K562 (cell line): Measurements from ENCODE around the gene MPDZ. TPM values are rescaled to one million over a fixed set of nuclear protein-coding genes. Genes with fewer than 3 reads are reported as not detected.

ENCODE experiments used
- ATAC-seq: fragments of 200-7000 bp; cut with Tn5 transposase; 3 replicates; pipeline ENCODE4 v1.9.1; 2020; ENCODE audit warnings: moderate library complexity
- BruUV-seq: library from RNA; stranded (reverse); fragments of 400-500 nt; replicated peaks from 2 replicates; lab custom pipeline; 2021; lab: Mats Ljungman, UMichigan
- CTCF ChIA-PET: fragments of 300-600 bp; formaldehyde crosslinking; extraction: SDS; loops from one replicate; lab custom pipeline; 2021; ENCODE audit warnings: low intra/inter-chr PET ratio; lab: Yijun Ruan, JAX
- POLR2A ChIA-PET: fragments of 300-600, 350-650 bp; sonication (Branson Sonifier 250); formaldehyde crosslinking; extraction: SDS; loops from one replicate; lab custom pipeline; 2021; ENCODE audit warnings: antibody characterized with exemption, inconsistent platforms; lab: Yijun Ruan, JAX
- DNase-seq, 4 experiments: peaks; one replicate each; pipeline versions ENCODE4 v3.0.0 to v3.0.0-alpha.2; 2011 to 2018; ENCODE audit warnings: low spot score in 3 of 4, mixed read lengths in 3 of 4; ENCODE audit errors: extremely low read depth in 1 of 4
- FAIRE-seq: peaks from 2 replicates; lab custom pipeline; 2011; peaks lifted over from hg19 to GRCh38; lab: Jason Lieb, UNC
- H2AFZ ChIP-seq: 2 replicates; pipeline ENCODE4 v1.6.0; 2011; ENCODE audit warnings: low read depth, low read length, control low read depth, inconsistent platforms
- H3K27ac ChIP-seq: fragments of 200-600 bp; 3 replicates; pipeline ENCODE4 v1.8.0; 2011; ENCODE audit warnings: low read depth, mild to moderate bottlenecking, control low read depth, inconsistent platforms, low read length, moderate library complexity, mixed read lengths; ENCODE audit errors: extremely low read depth
- H3K27me3 ChIP-seq, 2 experiments: fragments of 300-600 bp in 1 of 2; 2 replicates in 1 of 2; 3 replicates in 1 of 2; pipeline versions ENCODE4 v1.6.0 to v1.8.0; 2011; ENCODE audit warnings: inconsistent platforms in 2 of 2, low read length in 2 of 2, mild to moderate bottlenecking in 1 of 2, mixed read lengths in 1 of 2, moderate library complexity in 1 of 2; ENCODE audit not compliant: control insufficient read depth in 2 of 2, insufficient read depth in 2 of 2
- H3K36me3 ChIP-seq: fragments of 300-600 bp; 3 replicates; pipeline ENCODE4 v1.8.0; 2011; ENCODE audit warnings: mild to moderate bottlenecking, low read length, inconsistent platforms; ENCODE audit not compliant: control insufficient read depth, insufficient read depth
- H3K4me1 ChIP-seq, 2 experiments: fragments of 200-600 bp in 1 of 2; replicated peaks in 1 of 2; 2 replicates in 1 of 2; 3 replicates in 1 of 2; pipeline versions ENCODE4 v1.5.1 to v1.8.0; 2011; ENCODE audit warnings: inconsistent platforms in 2 of 2, low read length in 2 of 2, mild to moderate bottlenecking in 1 of 2, mixed read lengths in 1 of 2, moderate library complexity in 1 of 2; ENCODE audit not compliant: control insufficient read depth in 2 of 2, insufficient read depth in 2 of 2
- H3K4me2 ChIP-seq: 2 replicates; pipeline ENCODE4 v1.6.1; 2011; ENCODE audit warnings: low read length, control low read depth, inconsistent platforms, mixed read lengths; ENCODE audit not compliant: insufficient read depth
- H3K4me3 ChIP-seq: fragments of 200-600 bp; sonication (generic), shearing (Covaris generic); 2 replicates; pipeline ENCODE4 v1.5.1; 2016; ENCODE audit warnings: control low read depth, inconsistent platforms
- H3K79me2 ChIP-seq: fragments of 200-600 bp; 3 replicates; pipeline ENCODE4 v1.8.0; 2011; ENCODE audit warnings: low read length, inconsistent platforms; ENCODE audit not compliant: control insufficient read depth, insufficient read depth
- H3K9ac ChIP-seq, 2 experiments: 2 replicates each; pipeline versions ENCODE4 v1.6.0 to v1.6.1; 2011; ENCODE audit warnings: low read depth in 2 of 2, low read length in 2 of 2, control low read depth in 1 of 2, inconsistent platforms in 1 of 2, mild to moderate bottlenecking in 1 of 2, mixed read lengths in 1 of 2; ENCODE audit not compliant: insufficient read depth in 1 of 2
- H3K9me1 ChIP-seq: one replicate; pipeline ENCODE4 v1.6.0; 2011; ENCODE audit warnings: inconsistent platforms, mild to moderate bottlenecking, low read length, moderate library complexity; ENCODE audit not compliant: control insufficient read depth, insufficient read depth
- H3K9me3 ChIP-seq: replicated peaks from 2 replicates; pipeline ENCODE4 v1.5.1; 2011; ENCODE audit warnings: low read depth, low read length, inconsistent platforms; ENCODE audit not compliant: control insufficient read depth, insufficient read depth
- H4K20me1 ChIP-seq: replicated peaks from 2 replicates; pipeline ENCODE4 v1.6.1; 2011; ENCODE audit warnings: low read length, inconsistent platforms, mixed read lengths; ENCODE audit not compliant: control insufficient read depth, insufficient read depth
- CBFA2T2 ChIP-seq: fragments of 450-650 bp; conservative IDR thresholded peaks from 2 replicates; pipeline ENCODE4 v1.6.1; 2017; ENCODE audit warnings: mild to moderate bottlenecking
- CEBPZ ChIP-seq: fragments of 150-350 bp; IDR thresholded peaks from 2 replicates; pipeline ENCODE4 v1.6.1; 2014; ENCODE audit warnings: low read depth, mild to moderate bottlenecking, low read length, borderline replicate concordance
- HDAC2 ChIP-seq: fragments of 450-650 bp; IDR thresholded peaks from 2 replicates; pipeline ENCODE4 v1.6.1; 2016; ENCODE audit warnings: mild to moderate bottlenecking
- MEF2D ChIP-seq: conservative IDR thresholded peaks from 2 replicates; pipeline ENCODE4 v1.6.1; 2016; ENCODE audit warnings: low read depth, missing genetic modification characterization, missing compliant biosample characterization
- SMAD4 ChIP-seq: fragments of 250-450 bp; sonication (Bioruptor Pico); conservative IDR thresholded peaks from 2 replicates; pipeline ENCODE4 v1.8.0; 2021; ENCODE audit warnings: inconsistent platforms, mild to moderate bottlenecking, moderate library complexity
- ZNF589 ChIP-seq: fragments of 200-800 bp; sonication (Bioruptor generic); IDR thresholded peaks from 2 replicates; pipeline ENCODE4 v1.6.1; 2016; ENCODE audit warnings: low read depth, missing genetic modification characterization, missing compliant biosample characterization
- ZNF785 ChIP-seq: fragments of 250-450 bp; sonication (Bioruptor Pico); IDR thresholded peaks from 2 replicates; pipeline ENCODE4 v1.4.0; 2020; ENCODE audit warnings: mild to moderate bottlenecking
- in situ Hi-C: fragments of 300-500 bp; cut with MboI; formaldehyde crosslinking; loops from 4 replicates; pipeline ENCODE4 v1.15.0; 2018; ENCODE audit warnings: inconsistent platforms, mixed read lengths
- intact Hi-C: fragments of 100-400 bp; cut with micrococcal nuclease; formaldehyde crosslinking; loops from 2 replicates; pipeline ENCODE4 v1.14.2; 2022
- polyA plus RNA-seq, 8 experiments: library from polyadenylated mRNA; depleted of rRNA in 4 of 8; stranded (reverse) in 5 of 8; unstranded in 3 of 8; fragments of >200 nt; fragmentation: Nextera tagmentation in 2 of 8; fragmentation: Illumina TruSeq in 1 of 8; extraction: Ambion mirVana in 2 of 8; extraction: Trizol in 1 of 8; gene quantifications; 2 replicates each; pipeline versions ENCODE4 v1.2.1 to v1.2.3, GENCODE V29; 2011 to 2014; ENCODE audit warnings: inconsistent platforms in 1 of 8, missing spikeins in 1 of 8
- total RNA-seq, 7 experiments: library from RNA; depleted of rRNA in 6 of 7; stranded (reverse); fragments of >200 nt in 6 of 7; fragmentation: Illumina TruSeq in 2 of 7; extraction: Trizol in 2 of 7; gene quantifications; 2 replicates each; pipeline versions ENCODE4 v1.2.1 to v1.2.3, GENCODE V29; 2011 to 2021; ENCODE audit warnings: low replicate concordance in 1 of 7
- TF ChIP-seq, protein P1 (sequence below): fragments of 250-450 bp; sonication (Bioruptor Pico); IDR thresholded peaks from 2 replicates; pipeline ENCODE4 v1.4.0; 2020

Gene MPDZ
- total and polyA plus RNA-seq, 9 of the 15 experiments (the other 6 are each of a cell fraction or from before 2014, with no cell fraction given), result 3.9 to 13.2 (median 5.7) TPM

DNA sequence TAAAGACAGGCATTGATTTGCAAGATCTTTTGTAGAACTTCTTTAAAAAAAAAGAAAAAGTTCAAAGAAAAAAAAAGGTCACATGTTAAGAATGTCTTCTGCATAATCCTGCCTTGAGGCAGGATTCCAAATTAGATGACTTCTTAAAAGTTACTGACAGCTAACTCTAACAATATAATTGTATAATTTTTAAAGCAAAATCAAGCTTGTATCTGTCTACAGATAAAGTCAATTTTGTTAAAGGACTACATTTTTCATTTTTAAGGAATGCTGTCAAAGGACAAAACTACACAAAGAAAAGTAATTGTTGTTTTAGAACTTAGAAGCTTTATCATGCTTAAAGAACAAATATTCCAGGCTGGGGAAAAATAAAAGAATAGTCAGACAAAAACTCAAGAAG is 57.8 kb downstream of the MPDZ start:
- Histone ChIP-seq H3K4me1 (no peaks in the 10 kb centered on the region), H3K79me2 (no peaks in the 10 kb centered on the region), H3K9ac (no peak overlapping the region), H3K9me1 (no peaks in the 10 kb centered on the region), H2AFZ (no peak overlapping the region), H4K20me1 (no peaks in the 10 kb centered on the region), H3K4me2 (no peak overlapping the region), H3K27me3 (no peaks in the 10 kb centered on the region), H3K27ac (no peak overlapping the region), H3K4me3 (no peak overlapping the region), H3K9me3 (no peaks in the 10 kb centered on the region), H3K36me3 (no peaks in the 10 kb centered on the region)
- ChIA-PET POLR2A (no interaction called here), CTCF (no interaction called here)
- intact Hi-C loops (no loop called here), in situ Hi-C loops (no loop called here)
- ATAC-seq (no peak), FAIRE-seq (no peak), DNase-seq (no peak)
- no TSS peak for BruUV-seq
- no peak for TF ChIP-seq SMAD4 (CRISPR knock-in tag)
- TF ChIP-seq HDAC2, result no peak
- TF ChIP-seq MEF2D (tag), result no peak
- no peak for TF ChIP-seq CBFA2T2
- TF ChIP-seq ZNF589 (CRISPR knock-in tag), result no peak
- TF ChIP-seq, protein P1, sequence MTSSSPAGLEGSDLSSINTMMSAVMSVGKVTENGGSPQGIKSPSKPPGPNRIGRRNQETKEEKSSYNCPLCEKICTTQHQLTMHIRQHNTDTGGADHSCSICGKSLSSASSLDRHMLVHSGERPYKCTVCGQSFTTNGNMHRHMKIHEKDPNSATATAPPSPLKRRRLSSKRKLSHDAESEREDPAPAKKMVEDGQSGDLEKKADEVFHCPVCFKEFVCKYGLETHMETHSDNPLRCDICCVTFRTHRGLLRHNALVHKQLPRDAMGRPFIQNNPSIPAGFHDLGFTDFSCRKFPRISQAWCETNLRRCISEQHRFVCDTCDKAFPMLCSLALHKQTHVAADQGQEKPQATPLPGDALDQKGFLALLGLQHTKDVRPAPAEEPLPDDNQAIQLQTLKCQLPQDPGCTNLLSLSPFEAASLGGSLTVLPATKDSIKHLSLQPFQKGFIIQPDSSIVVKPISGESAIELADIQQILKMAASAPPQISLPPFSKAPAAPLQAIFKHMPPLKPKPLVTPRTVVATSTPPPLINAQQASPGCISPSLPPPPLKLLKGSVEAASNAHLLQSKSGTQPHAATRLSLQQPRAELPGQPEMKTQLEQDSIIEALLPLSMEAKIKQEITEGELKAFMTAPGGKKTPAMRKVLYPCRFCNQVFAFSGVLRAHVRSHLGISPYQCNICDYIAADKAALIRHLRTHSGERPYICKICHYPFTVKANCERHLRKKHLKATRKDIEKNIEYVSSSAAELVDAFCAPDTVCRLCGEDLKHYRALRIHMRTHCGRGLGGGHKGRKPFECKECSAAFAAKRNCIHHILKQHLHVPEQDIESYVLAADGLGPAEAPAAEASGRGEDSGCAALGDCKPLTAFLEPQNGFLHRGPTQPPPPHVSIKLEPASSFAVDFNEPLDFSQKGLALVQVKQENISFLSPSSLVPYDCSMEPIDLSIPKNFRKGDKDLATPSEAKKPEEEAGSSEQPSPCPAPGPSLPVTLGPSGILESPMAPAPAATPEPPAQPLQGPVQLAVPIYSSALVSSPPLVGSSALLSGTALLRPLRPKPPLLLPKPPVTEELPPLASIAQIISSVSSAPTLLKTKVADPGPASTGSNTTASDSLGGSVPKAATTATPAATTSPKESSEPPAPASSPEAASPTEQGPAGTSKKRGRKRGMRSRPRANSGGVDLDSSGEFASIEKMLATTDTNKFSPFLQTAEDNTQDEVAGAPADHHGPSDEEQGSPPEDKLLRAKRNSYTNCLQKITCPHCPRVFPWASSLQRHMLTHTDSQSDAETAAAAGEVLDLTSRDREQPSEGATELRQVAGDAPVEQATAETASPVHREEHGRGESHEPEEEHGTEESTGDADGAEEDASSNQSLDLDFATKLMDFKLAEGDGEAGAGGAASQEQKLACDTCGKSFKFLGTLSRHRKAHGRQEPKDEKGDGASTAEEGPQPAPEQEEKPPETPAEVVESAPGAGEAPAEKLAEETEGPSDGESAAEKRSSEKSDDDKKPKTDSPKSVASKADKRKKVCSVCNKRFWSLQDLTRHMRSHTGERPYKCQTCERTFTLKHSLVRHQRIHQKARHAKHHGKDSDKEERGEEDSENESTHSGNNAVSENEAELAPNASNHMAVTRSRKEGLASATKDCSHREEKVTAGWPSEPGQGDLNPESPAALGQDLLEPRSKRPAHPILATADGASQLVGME, result no peak
- TF ChIP-seq ZNF785 (CRISPR knock-in tag), result no peak
- no peak for TF ChIP-seq CEBPZ
